Mesenchymal stem cell (in vitro differentiated cells and primary cell): Measurements from ENCODE around the gene GRIK2. TPM values are rescaled to one million over a fixed set of nuclear protein-coding genes. Genes with fewer than 3 reads are reported as not detected.
"Not testable (repeated sequence)": the region's sequence is repeated elsewhere in the genome, so short reads cannot be mapped to it uniquely, and the experiment has no call there.

Experiments
- DNase-seq: peaks from one replicate; pipeline ENCODE4 v3.0.0-alpha.2; 2013
- H2AFZ ChIP-seq: one replicate; pipeline ENCODE4 v1.6.1; 2013; ENCODE audit warnings: low read depth, mild to moderate bottlenecking, control low read depth, inconsistent platforms, low read length, moderate library complexity
- H2AK5ac ChIP-seq: 2 replicates; pipeline ENCODE4 v1.6.1; 2013; ENCODE audit warnings: low read length, moderate library complexity, mild to moderate bottlenecking, inconsistent platforms; ENCODE audit not compliant: severe bottlenecking
- H2BK120ac ChIP-seq: one replicate; pipeline ENCODE4 v1.6.1; 2013; ENCODE audit warnings: low read depth, mild to moderate bottlenecking, inconsistent platforms, low read length, moderate library complexity
- H2BK12ac ChIP-seq, 2 experiments: one replicate each; pipeline ENCODE4 v1.6.1; 2013; ENCODE audit warnings: inconsistent platforms in 2 of 2, low read length in 2 of 2, mild to moderate bottlenecking in 2 of 2, moderate library complexity in 2 of 2, control low read depth in 1 of 2
- H2BK15ac ChIP-seq: one replicate; pipeline ENCODE4 v1.6.1; 2013; ENCODE audit warnings: mild to moderate bottlenecking, low read depth, inconsistent platforms; ENCODE audit not compliant: poor library complexity, severe bottlenecking
- H2BK5ac ChIP-seq: 2 replicates; pipeline ENCODE4 v1.6.1; 2013; ENCODE audit warnings: low read depth, mild to moderate bottlenecking, low read length, control low read depth, inconsistent platforms; ENCODE audit not compliant: poor library complexity, severe bottlenecking
- H3K14ac ChIP-seq, 2 experiments: one replicate each; pipeline ENCODE4 v1.6.1; 2013; ENCODE audit warnings: inconsistent platforms in 2 of 2, low read length in 2 of 2, control low read depth in 1 of 2, mild to moderate bottlenecking in 1 of 2, moderate library complexity in 1 of 2
- H3K18ac ChIP-seq, 2 experiments: one replicate each; pipeline ENCODE4 v1.6.1; 2013; ENCODE audit warnings: inconsistent platforms in 2 of 2, low read length in 2 of 2, control low read depth in 1 of 2, low read depth in 1 of 2, mild to moderate bottlenecking in 1 of 2
- H3K23ac ChIP-seq, 2 experiments: one replicate each; pipeline ENCODE4 v1.6.1; 2013; ENCODE audit warnings: inconsistent platforms in 2 of 2, low read length in 2 of 2, mild to moderate bottlenecking in 2 of 2, moderate library complexity in 2 of 2, control low read depth in 1 of 2
- H3K27ac ChIP-seq: 2 replicates; pipeline ENCODE4 v1.5.1; 2013; ENCODE audit warnings: mild to moderate bottlenecking, moderate library complexity, low read length, control low read depth, inconsistent platforms; ENCODE audit not compliant: poor library complexity, severe bottlenecking
- H3K27me3 ChIP-seq, 2 experiments: 2 replicates each; pipeline versions ENCODE4 v1.6.1 to v1.7.0; 2013; ENCODE audit warnings: low read length in 2 of 2, mild to moderate bottlenecking in 2 of 2, moderate library complexity in 2 of 2, control low read depth in 1 of 2, inconsistent platforms in 1 of 2; ENCODE audit not compliant: control insufficient read depth in 1 of 2, insufficient read depth in 1 of 2
- H3K36me3 ChIP-seq, 2 experiments: 2 replicates each; pipeline versions ENCODE4 v1.6.1 to v1.7.0; 2013; ENCODE audit warnings: low read length in 2 of 2, control low read depth in 1 of 2, inconsistent platforms in 1 of 2, low read depth in 1 of 2, mild to moderate bottlenecking in 1 of 2; ENCODE audit not compliant: insufficient read depth in 2 of 2, control insufficient read depth in 1 of 2
- H3K4ac ChIP-seq, 2 experiments: one replicate each; pipeline ENCODE4 v1.6.1; 2013; ENCODE audit warnings: inconsistent platforms in 2 of 2, low read length in 2 of 2, mild to moderate bottlenecking in 2 of 2, moderate library complexity in 2 of 2, control low read depth in 1 of 2, low read depth in 1 of 2
- H3K4me1 ChIP-seq: 2 replicates; pipeline ENCODE4 v1.6.1; 2013; ENCODE audit warnings: low read depth, low read length, control low read depth; ENCODE audit not compliant: control insufficient read depth, insufficient read depth
- H3K4me2 ChIP-seq: 2 replicates; pipeline ENCODE4 v1.6.1; 2013; ENCODE audit warnings: low read length, mild to moderate bottlenecking, inconsistent platforms; ENCODE audit not compliant: poor library complexity, severe bottlenecking
- H3K4me3 ChIP-seq, 2 experiments: 2 replicates each; pipeline versions ENCODE4 v1.5.1 to v1.7.0; 2013; ENCODE audit warnings: low read length in 2 of 2, mild to moderate bottlenecking in 2 of 2, control low read depth in 1 of 2, low read depth in 1 of 2; ENCODE audit not compliant: insufficient read depth in 1 of 2
- H3K79me1 ChIP-seq: replicated peaks from 2 replicates; pipeline ENCODE4 v1.6.1; 2013; ENCODE audit warnings: mild to moderate bottlenecking, control low read depth, low read length, inconsistent platforms; ENCODE audit not compliant: poor library complexity, severe bottlenecking
- H3K9ac ChIP-seq: 2 replicates; pipeline ENCODE4 v1.7.0; 2013; ENCODE audit warnings: mild to moderate bottlenecking, low read length, moderate library complexity
- H3K9me3 ChIP-seq: 2 replicates; pipeline ENCODE4 v1.7.0; 2013; ENCODE audit warnings: mild to moderate bottlenecking, low read length; ENCODE audit not compliant: control insufficient read depth
- H4K8ac ChIP-seq: one replicate; pipeline ENCODE4 v1.6.1; 2013; ENCODE audit warnings: inconsistent platforms, mild to moderate bottlenecking, low read length, moderate library complexity
- H4K91ac ChIP-seq: one replicate; pipeline ENCODE4 v1.6.1; 2013; ENCODE audit warnings: mild to moderate bottlenecking, low read length, inconsistent platforms
- whole genome bisulfite sequencing: methylation state at CpG from one replicate; pipeline ENCODE4 v1.1.7; 2013; ENCODE audit warnings: mixed read lengths; 5-methylcytosine and 5-hydroxymethylcytosine counted together
- polyA plus RNA-seq, 2 experiments: library from polyadenylated mRNA; stranded (reverse); fragments of 200-250 nt; gene quantifications; one replicate each; pipeline ENCODE4 v1.2.3, GENCODE V29; 2013

The GRIK2 gene
- 1.6 TPM for polyA plus RNA-seq (2013, experiment 1 of 2)
- 1.6 TPM for polyA plus RNA-seq (2013, experiment 2 of 2)

DNA sequence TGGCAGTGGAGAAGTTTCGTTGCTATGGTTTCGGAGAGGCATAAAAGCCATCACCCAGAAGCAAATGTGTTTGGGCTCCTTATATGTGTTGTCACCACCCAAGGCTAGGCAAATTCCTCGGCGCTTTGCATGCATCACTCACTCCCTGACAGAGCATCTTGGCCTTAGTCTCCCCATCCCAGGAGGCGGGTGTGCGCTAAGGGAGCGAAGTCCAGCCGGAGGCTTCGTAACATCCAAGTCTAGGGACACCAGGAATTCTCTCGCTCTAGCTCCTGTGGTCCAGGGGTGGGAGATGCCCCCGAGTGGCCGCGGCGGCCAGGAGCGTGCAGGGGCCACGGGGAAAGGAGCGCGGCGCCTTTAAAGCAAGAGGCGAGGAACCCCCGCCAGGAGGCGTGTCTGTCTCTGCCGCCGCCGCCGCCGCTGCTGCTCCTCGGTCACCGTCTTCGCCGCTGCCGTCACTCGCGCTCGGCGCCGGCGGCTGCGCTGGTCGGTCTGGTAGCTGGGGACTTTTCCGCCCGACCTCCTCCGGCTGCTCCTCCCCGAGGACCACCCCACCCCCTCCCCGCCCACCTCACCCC is at the start of gene GRIK2:
GRIK2 (plus strand) TSS at position 458 of the 578 bp plus-strand sequence.
- Histone ChIP-seq H3K23ac (peak within 1 kb of the TSS in 1 of 2 experiments; percentile 68), H2BK15ac (peak within 1 kb of the TSS; percentile 3), H3K9me3 (no peaks in the 10 kb centered on the region), H3K4me1 (peaks cover 14% of the 10 kb centered on the region), H3K4me2 (peak within 1 kb of the TSS; percentile 97), H3K18ac (no peak within 1 kb of the TSS), H3K27ac (no peak within 1 kb of the TSS), H2AFZ (peak within 1 kb of the TSS; percentile 64), H3K27me3 (peaks cover 40 to 48% of the 10 kb centered on the region in 2 experiments), H3K9ac (no peak within 1 kb of the TSS), H3K14ac (peak within 1 kb of the TSS in 1 of 2 experiments; percentile 39), H4K91ac (no peak within 1 kb of the TSS), H3K36me3 (no peaks in the 10 kb centered on the region), H3K79me1 (no peaks in the 10 kb centered on the region), H3K4ac (no peak within 1 kb of the TSS), H2BK5ac (no peak within 1 kb of the TSS), H4K8ac (no peak within 1 kb of the TSS), H2BK120ac (no peak within 1 kb of the TSS), H2AK5ac (no peak within 1 kb of the TSS), H3K4me3 (peak within 1 kb of the TSS; percentile 61 to 74), H2BK12ac (no peak within 1 kb of the TSS)
- DNase-seq: peak; percentile 62
- 4% methylated on average over 29 of the region's 45 CpGs for WGBS

DNA sequence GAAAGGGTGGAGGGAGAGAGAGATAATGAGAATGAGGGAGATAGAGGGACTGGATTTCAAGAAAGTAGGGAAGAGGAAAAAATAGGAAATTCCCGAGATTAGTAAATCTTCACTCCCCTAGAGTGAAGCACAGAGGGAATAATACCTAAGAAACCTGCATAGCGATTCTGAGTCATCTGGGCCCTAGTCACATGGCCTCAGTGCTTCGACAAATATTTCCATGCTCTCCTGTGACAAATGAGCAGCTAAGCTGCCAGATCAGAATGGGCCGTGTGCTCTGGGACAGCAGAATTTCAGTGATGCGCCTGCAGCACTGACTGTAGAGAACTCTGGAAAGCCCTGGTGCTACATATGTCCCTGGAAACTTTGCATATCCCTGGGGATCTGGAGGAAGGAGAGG is 48.6 kb upstream of the GRIK2 start:
- no peak overlapping the region for H4K91ac ChIP-seq
- H3K4me2 ChIP-seq: no peak overlapping the region
- H3K9me3 ChIP-seq: peaks cover 5% of the 10 kb centered on the region
- no peaks in the 10 kb centered on the region for H3K4me1 ChIP-seq
- no peak overlapping the region for H3K27ac ChIP-seq
- no peak overlapping the region for H4K8ac ChIP-seq
- no peak overlapping the region for H3K23ac ChIP-seq
- no peaks in the 10 kb centered on the region for H3K27me3 ChIP-seq
- H2BK12ac ChIP-seq: no peak overlapping the region
- no peak overlapping the region for H2AFZ ChIP-seq
- H3K79me1 ChIP-seq: no peaks in the 10 kb centered on the region
- H3K9ac ChIP-seq: no peak overlapping the region
- H2BK120ac ChIP-seq: no peak overlapping the region
- no peak overlapping the region for H2AK5ac ChIP-seq
- no peak overlapping the region for H2BK15ac ChIP-seq
- H3K36me3 ChIP-seq: no peaks in the 10 kb centered on the region
- WGBS: 75% methylated on average over 5 of the region's 5 CpGs
- no peak overlapping the region for H3K4ac ChIP-seq
- no peak overlapping the region for H3K4me3 ChIP-seq
- no peak overlapping the region for H3K14ac ChIP-seq
- H3K18ac ChIP-seq: no peak overlapping the region
- DNase-seq: no peak
- H2BK5ac ChIP-seq: no peak overlapping the region

DNA sequence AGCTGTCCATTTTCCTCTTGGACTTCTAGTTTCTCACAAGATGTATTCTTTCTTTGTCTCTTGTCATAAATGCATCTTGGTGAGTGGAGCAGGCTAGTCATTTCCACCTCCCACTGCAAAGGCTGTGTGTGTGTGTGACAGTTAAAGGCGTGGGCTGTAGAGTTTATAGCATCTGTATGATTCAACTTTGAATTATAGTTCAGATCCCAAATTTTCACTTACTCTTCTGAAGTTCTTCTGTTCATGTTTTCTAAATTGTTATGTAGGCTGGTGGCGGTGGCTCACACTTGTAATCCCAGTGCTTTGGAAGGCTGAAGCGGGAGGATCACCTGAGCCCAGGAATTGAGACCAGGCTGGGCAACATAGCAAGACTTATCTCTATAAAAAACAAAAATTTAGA is 44.7 kb upstream of the GRIK2 start:
- Histone ChIP-seq H3K9ac (no peak overlapping the region), H3K18ac (no peak overlapping the region), H3K27ac (no peak overlapping the region), H3K4ac (no peak overlapping the region), H3K14ac (no peak overlapping the region), H3K4me1 (no peaks in the 10 kb centered on the region), H3K23ac (no peak overlapping the region), H3K27me3 (no peaks in the 10 kb centered on the region), H2BK12ac (no peak overlapping the region), H2BK5ac (no peak overlapping the region), H3K9me3 (no peaks in the 10 kb centered on the region), H4K8ac (no peak overlapping the region), H2AK5ac (no peak overlapping the region), H4K91ac (no peak overlapping the region), H3K79me1 (no peaks in the 10 kb centered on the region), H2BK15ac (no peak overlapping the region), H3K4me3 (no peak overlapping the region), H3K36me3 (no peaks in the 10 kb centered on the region), H2AFZ (no peak overlapping the region), H2BK120ac (no peak overlapping the region), H3K4me2 (no peak overlapping the region)
- DNase-seq: no peak
- 100% methylated on average over 3 of the region's 3 CpGs for WGBS

DNA sequence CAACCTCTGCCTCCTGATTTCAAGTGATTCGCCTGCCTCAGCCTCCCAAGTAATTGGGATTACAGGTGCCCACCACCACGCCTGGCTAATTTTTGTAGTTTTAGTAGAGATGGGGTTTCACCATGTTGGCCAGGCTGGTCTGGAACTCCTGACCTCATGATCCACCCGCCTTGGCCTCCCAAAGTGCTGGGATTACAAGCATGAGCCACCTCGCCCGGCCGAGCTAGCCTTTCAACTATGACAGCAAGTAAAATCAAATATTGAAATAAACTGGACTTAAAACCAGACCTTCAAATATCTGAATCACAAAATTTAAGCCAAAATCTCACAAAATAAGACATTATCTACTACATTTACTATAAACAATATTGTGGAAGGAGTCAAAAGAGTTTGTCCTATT is 42.9 kb upstream of the GRIK2 start:
- H3K4me1 ChIP-seq, H3K4me3 ChIP-seq, H2BK12ac ChIP-seq, H3K14ac ChIP-seq, H3K4me2 ChIP-seq, H3K9ac ChIP-seq, H2BK120ac ChIP-seq, H2AK5ac ChIP-seq, H3K4ac ChIP-seq, H4K8ac ChIP-seq, H3K27ac ChIP-seq, H3K27me3 ChIP-seq, H2BK5ac ChIP-seq, H4K91ac ChIP-seq, H3K23ac ChIP-seq, H3K18ac ChIP-seq, H3K9me3 ChIP-seq, H3K79me1 ChIP-seq, DNase-seq, H3K36me3 ChIP-seq, H2BK15ac ChIP-seq, H2AFZ ChIP-seq: not testable (repeated sequence)
- 94% methylated on average over 6 of the region's 6 CpGs for WGBS
